Skeletal muscle cell (primary cell): ENCODE measurements around the gene DNHD1.

Experiments
- DNase-seq: peaks from one replicate; pipeline ENCODE4 v3.0.0-alpha.2; 2010; ENCODE audit warnings: low read depth
- H3K4me3 ChIP-seq: 2 replicates; pipeline ENCODE4 v1.5.1; 2011; ENCODE audit warnings: low read depth, mild to moderate bottlenecking, control low read depth, low read length, moderate library complexity

The DNHD1 gene

GRCh38 chr11:6497069-6497839 lies at the start of gene DNHD1:
Gene DNHD1 (plus strand): TSS chr11:6497280. CDS start chr11:6498216, 936 bp downstream.
- H3K4me3 ChIP-seq, result no peak within 1 kb of the TSS
- DNase-seq, result no peak

- DNase-seq, result no peak
- H3K4me3 ChIP-seq, result no peak overlapping the region
Measured at GRCh38 chr11:6448574-6448973, 48.5 kb upstream of the DNHD1 start.

GRCh38 chr11:6452219-6452618 lies 44.9 kb upstream of the DNHD1 start:
- no peak overlapping the region for H3K4me3 ChIP-seq
- no peak for DNase-seq

GRCh38 chr11:6453152-6453551 lies 43.9 kb upstream of the DNHD1 start:
- no peak for DNase-seq
- no peak overlapping the region for H3K4me3 ChIP-seq

GRCh38 chr11:6455070-6455469 lies 42.0 kb upstream of the DNHD1 start:
- no peak for DNase-seq
- H3K4me3 ChIP-seq, result no peak overlapping the region

- H3K4me3 ChIP-seq, result no peak overlapping the region
- DNase-seq, result no peak
Measured at GRCh38 chr11:6456361-6457073, 40.6 kb upstream of the DNHD1 start.

- no peak overlapping the region for H3K4me3 ChIP-seq
- DNase-seq, result no peak
Measured at GRCh38 chr11:6457581-6458320, 39.3 kb upstream of the DNHD1 start.

- no peak for DNase-seq
- H3K4me3 ChIP-seq, result no peak overlapping the region
Measured at GRCh38 chr11:6458352-6459098, 38.6 kb upstream of the DNHD1 start.

- no peak for DNase-seq
- no peak overlapping the region for H3K4me3 ChIP-seq
Measured at GRCh38 chr11:6459099-6459450, 38.0 kb upstream of the DNHD1 start.

- H3K4me3 ChIP-seq, result no peak overlapping the region
- peak; percentile 68 for DNase-seq
Measured at GRCh38 chr11:6468712-6469495, 28.2 kb upstream of the DNHD1 start.

- no peak for DNase-seq
- no peak overlapping the region for H3K4me3 ChIP-seq
Measured at GRCh38 chr11:6469599-6469998, 27.5 kb upstream of the DNHD1 start.

- H3K4me3 ChIP-seq, result peak overlapping the region; percentile 88
- DNase-seq, result no peak
Measured at GRCh38 chr11:6472934-6473333, 24.1 kb upstream of the DNHD1 start.

GRCh38 chr11:6473451-6474412 lies 23.3 kb upstream of the DNHD1 start, which contains the start of gene TRIM3:
Gene TRIM3 (minus strand): TSS chr11:6473941. CDS start chr11:6465695, 8,246 bp downstream.
- H3K4me3 ChIP-seq, result peak within 1 kb of the TSS; percentile 88
- peak; percentile 75 for DNase-seq

GRCh38 chr11:6474413-6474792 lies 22.7 kb upstream of the DNHD1 start:
- no peak for DNase-seq
- H3K4me3 ChIP-seq, result peak overlapping the region; percentile 64

- H3K4me3 ChIP-seq, result peak overlapping the region; percentile 64
- DNase-seq, result no peak
Measured at GRCh38 chr11:6474806-6475500, 22.1 kb upstream of the DNHD1 start.

GRCh38 chr11:6475936-6476335 lies 21.1 kb upstream of the DNHD1 start:
- no peak for DNase-seq
- no peak overlapping the region for H3K4me3 ChIP-seq

GRCh38 chr11:6476571-6476970 lies 20.5 kb upstream of the DNHD1 start:
- H3K4me3 ChIP-seq, result no peak overlapping the region
- DNase-seq, result no peak
